Suprapubic skin (tissue), 4 donors: ENCODE measurements around the gene NPAS2.

Source experiments
- CTCF ChIP-seq, 2 donors: fragments of 200-600 bp in 1 of 2; fragments of 450-650 bp in 1 of 2; sonication (generic) in 1 of 2; IDR thresholded peaks; one replicate each; pipeline ENCODE4 v1.5.1; 2016 to 2019; ENCODE audit warnings: antibody characterized with exemption in 2 of 2, mild to moderate bottlenecking in 1 of 2, moderate library complexity in 1 of 2
- EP300 ChIP-seq: sonication (generic); formaldehyde crosslinking; IDR thresholded peaks from one replicate; pipeline ENCODE4 v1.6.1; 2017; ENCODE audit warnings: antibody characterized with exemption
- POLR2A ChIP-seq, 2 donors: fragments of 450-650 bp; IDR thresholded peaks; one replicate each; pipeline ENCODE4 v1.6.1; 2017; ENCODE audit warnings: antibody characterized with exemption in 2 of 2, mild to moderate bottlenecking in 2 of 2, moderate library complexity in 2 of 2
- POLR2AphosphoS5 ChIP-seq, 3 donors: sonication (generic); formaldehyde crosslinking; IDR thresholded peaks; one replicate each; pipeline ENCODE4 v1.6.1; 2017; ENCODE audit warnings: antibody characterized with exemption in 3 of 3

- no peak for TF ChIP-seq CTCF (IDR thresholded peaks at IDR 0.05)
- TF ChIP-seq POLR2A (IDR thresholded peaks at IDR 0.05) = no peak
- no peak for TF ChIP-seq EP300
- no peak for TF ChIP-seq POLR2AphosphoS5 (IDR thresholded peaks at IDR 0.05)
These were observed 142.6 kb downstream of the NPAS2 start for GRCh38 chr2:100962366-100963025.
